ENCODE data around the gene NSL1.
"Not testable (repeated sequence)": the region's sequence is repeated elsewhere in the genome, so short reads cannot be mapped to it uniquely, and the experiment has no call there.

NSL1 gene

GRCh38 chr1:212816567-212817278 lies 25.1 kb upstream of the NSL1 start:
- TF ChIP-seq JUND (IDR thresholded peaks at IDR 0.05; ENCODE audit: low read depth): no peak
- DNase-seq (ENCODE audit: low read depth in 1 of 2, low spot score in 1 of 2): no peak
- in situ Hi-C loops (cut with HindIII; ENCODE audit: low pct_unique_long_range_greater_than_20kb, low sequenced_read_pairs): no loop called here

DNA sequence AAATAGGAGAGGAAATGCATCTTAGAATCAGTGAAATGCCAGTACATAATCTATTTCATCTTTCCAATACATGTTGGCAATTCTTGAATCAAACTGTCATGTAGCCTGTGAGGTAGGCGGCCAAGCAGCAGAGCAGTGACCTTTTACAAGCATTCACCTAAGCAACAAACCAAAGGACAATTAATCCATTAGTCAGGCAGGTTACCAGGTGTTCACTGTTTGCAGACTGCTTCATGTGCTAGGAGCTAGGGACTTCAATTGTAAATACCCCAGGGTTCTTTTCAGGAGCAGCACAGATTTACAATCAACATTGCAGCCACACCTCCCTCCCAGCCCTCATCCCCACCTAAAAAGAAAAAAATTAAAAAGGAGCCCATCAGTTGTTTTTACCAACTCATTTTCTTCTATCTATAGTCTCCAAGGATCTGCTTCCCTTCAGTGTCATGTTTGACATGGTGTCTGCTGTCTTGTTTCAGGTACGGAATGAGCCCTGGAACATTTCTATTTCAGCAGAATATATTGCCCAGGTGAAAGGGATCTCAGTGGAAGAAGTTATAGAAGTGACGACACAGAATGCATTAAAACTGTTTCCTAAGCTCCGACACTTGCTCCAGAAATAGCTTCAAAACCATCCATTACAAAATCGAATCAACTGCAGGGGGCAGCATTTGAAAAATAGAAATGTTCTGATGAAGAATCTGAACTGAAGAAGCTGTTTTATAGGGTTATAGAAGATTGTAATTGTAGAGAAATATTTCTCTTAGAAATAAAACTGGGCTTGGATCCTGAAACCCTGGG lies 23.2 kb upstream of the NSL1 start:
- DNase-seq (ENCODE audit: low read depth in 1 of 2, low spot score in 1 of 2): peak in 1 of 2 experiments; percentile 66
- no peak for TF ChIP-seq JUND (IDR thresholded peaks at IDR 0.05; ENCODE audit: low read depth)
- in situ Hi-C loops (cut with HindIII; ENCODE audit: low pct_unique_long_range_greater_than_20kb, low sequenced_read_pairs): no loop called here

GRCh38 chr1:212805767-212806166 lies 14.2 kb upstream of the NSL1 start:
- in situ Hi-C loops (cut with HindIII; ENCODE audit: low pct_unique_long_range_greater_than_20kb, low sequenced_read_pairs): no loop called here
- DNase-seq (ENCODE audit: low read depth in 1 of 2, low spot score in 1 of 2): no peak
- no peak for TF ChIP-seq JUND (IDR thresholded peaks at IDR 0.05; ENCODE audit: low read depth)

DNA sequence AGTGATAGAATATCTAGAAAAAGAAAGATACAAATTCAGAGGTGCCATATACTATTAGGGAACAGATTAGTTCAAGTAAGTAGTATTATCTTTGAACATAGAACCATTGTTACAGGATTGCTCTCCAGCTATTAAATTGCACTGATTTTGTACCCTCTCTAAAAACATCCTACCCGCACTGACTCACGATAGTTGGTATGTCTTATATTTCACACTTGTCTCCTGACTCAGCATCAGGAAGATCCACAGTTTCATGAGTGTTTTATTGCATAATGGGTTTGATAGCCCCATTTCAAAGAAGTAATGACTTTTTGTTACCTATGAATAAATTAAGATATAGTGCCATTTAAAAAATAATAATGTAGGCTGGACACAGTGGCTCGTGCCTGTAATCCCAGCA lies 6.1 kb upstream of the NSL1 start:
- TF ChIP-seq JUND (IDR thresholded peaks at IDR 0.05; ENCODE audit: low read depth): no peak
- DNase-seq (ENCODE audit: low read depth in 1 of 2, low spot score in 1 of 2): no peak
- in situ Hi-C loops (cut with HindIII; ENCODE audit: low pct_unique_long_range_greater_than_20kb, low sequenced_read_pairs): no loop called here

DNA sequence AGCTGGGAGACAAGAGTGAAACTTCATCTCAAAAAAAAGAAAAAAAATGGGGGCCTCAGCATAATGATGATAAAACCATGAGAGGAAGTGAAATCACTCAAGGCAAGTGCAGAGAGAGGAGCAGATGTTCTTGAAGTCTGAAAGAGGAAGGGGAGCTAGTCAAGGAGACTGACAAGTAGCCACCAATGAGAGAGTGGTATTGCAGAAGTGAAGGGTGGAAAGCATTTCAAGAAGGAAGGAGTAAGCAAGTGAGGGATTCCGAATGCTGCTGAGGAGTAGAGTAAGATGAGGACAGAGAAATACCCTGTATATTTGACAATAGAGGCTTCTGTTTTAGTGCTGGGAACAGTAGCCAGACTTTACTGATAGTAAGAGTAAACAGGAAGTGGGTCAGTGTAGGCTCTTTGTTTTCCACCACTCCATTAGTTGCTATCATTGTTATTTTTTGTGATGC lies 3.0 kb upstream of the NSL1 start:
- DNase-seq (ENCODE audit: low read depth in 1 of 2, low spot score in 1 of 2): no peak
- in situ Hi-C loops (cut with HindIII; ENCODE audit: low pct_unique_long_range_greater_than_20kb, low sequenced_read_pairs): no loop called here
- TF ChIP-seq JUND (IDR thresholded peaks at IDR 0.05; ENCODE audit: low read depth): no peak

DNA sequence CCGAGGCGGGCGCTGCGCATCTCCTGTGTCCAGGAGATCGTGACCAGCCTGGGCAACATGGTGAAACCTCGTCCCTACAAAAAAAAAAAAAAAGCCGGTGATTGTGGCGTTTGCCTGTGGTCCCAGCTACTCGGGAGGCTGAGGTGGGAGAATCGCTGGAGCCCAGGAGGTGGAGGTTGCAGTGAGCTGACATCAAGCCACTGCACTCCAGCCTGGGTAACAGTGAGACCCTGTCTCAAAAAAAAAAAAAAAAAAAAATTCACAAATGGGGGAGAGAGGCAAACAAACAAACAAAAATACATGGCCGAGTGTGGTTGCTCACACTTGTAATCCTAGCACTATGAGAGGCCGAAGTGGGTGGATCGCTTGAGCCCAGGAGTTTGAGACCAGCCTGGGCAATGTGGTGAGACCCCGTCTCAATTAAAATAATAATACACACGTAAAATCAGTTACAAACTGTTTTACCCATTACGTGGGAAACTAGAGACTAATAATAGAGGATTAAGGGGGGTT lies 875 bp upstream of the NSL1 start:
- DNase-seq (ENCODE audit: low read depth in 1 of 2, low spot score in 1 of 2): no peak
- TF ChIP-seq JUND (IDR thresholded peaks at IDR 0.05; ENCODE audit: low read depth): no peak
- in situ Hi-C loops (cut with HindIII; ENCODE audit: low pct_unique_long_range_greater_than_20kb, low sequenced_read_pairs): no loop called here

DNA sequence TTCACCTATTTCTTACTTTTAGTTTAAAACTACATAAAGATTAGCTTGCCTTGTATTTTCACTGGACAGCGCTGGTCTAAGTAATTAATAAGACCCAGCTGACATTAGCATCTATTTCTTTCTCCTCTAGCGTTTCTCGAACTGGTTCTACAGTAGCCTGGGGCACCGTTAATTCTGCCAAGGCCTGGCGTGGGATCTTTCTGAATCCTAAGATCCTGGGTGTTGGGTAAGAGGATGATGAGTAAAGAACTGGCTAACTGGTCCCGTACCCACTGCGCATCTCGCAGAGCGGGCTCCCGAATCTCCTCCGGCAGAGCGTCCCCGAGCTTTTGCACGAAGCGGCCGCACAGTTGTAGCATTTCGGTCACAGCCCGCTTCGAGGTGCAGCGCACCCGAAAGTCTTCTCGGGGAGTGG lies 309 bp downstream of the NSL1 start:
- DNase-seq (ENCODE audit: low read depth in 1 of 2, low spot score in 1 of 2): peak in 1 of 2 experiments; percentile 47
- in situ Hi-C loops (cut with HindIII; ENCODE audit: low pct_unique_long_range_greater_than_20kb, low sequenced_read_pairs): no loop called here
- no peak for TF ChIP-seq JUND (IDR thresholded peaks at IDR 0.05; ENCODE audit: low read depth)

GRCh38 chr1:212785871-212786270 lies 5.7 kb downstream of the NSL1 start:
- in situ Hi-C loops (cut with HindIII; ENCODE audit: low pct_unique_long_range_greater_than_20kb, low sequenced_read_pairs): no loop called here
- TF ChIP-seq JUND (IDR thresholded peaks at IDR 0.05; ENCODE audit: low read depth): no peak
- DNase-seq (ENCODE audit: low read depth in 1 of 2, low spot score in 1 of 2): no peak

DNA sequence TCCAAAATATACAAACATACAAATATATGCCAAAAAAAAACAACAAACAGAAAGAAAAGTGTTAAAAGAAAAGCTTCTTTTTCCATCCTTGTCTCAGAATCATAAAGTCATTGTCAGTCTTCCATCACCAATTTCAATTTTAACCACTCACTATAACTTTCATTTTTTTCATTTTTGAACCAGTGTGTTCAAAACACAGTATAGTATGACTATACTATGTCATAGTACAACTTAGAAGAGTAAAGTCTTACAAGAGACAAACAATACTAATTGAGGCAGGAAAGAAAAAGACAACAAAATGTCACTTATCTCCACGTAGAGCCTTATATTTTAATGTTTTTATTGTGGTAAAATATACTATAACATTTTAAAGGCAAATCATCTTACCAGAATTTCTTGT lies 7.6 kb downstream of the NSL1 start:
- in situ Hi-C loops (cut with HindIII; ENCODE audit: low pct_unique_long_range_greater_than_20kb, low sequenced_read_pairs): no loop called here
- DNase-seq (ENCODE audit: low read depth in 1 of 2, low spot score in 1 of 2): no peak
- no peak for TF ChIP-seq JUND (IDR thresholded peaks at IDR 0.05; ENCODE audit: low read depth)

- in situ Hi-C loops (cut with HindIII; ENCODE audit: low pct_unique_long_range_greater_than_20kb, low sequenced_read_pairs): no loop called here
- no peak for TF ChIP-seq JUND (IDR thresholded peaks at IDR 0.05; ENCODE audit: low read depth)
Measured at GRCh38 chr1:212782422-212783154, 9.0 kb downstream of the NSL1 start.

DNA sequence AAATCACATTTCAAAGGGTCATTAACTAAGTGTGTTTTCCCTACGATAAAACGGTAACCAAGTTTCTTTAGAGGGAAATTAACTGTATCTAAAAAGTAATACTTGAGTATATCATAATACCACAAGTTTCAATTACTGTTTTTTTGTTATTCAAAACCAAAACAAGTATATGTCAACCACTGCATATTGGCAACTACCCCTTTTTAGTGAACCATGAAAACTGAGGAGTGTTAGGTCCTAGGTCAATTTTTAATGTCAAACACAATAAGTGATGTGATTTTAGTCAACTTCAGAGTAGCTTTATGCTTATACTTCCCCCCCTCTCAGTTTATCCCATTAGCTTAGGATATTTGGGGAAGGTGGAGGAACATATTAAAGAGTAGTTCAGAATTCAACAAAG lies 10.4 kb downstream of the NSL1 start:
- DNase-seq (ENCODE audit: low read depth in 1 of 2, low spot score in 1 of 2): no peak
- no peak for TF ChIP-seq JUND (IDR thresholded peaks at IDR 0.05; ENCODE audit: low read depth)
- in situ Hi-C loops (cut with HindIII; ENCODE audit: low pct_unique_long_range_greater_than_20kb, low sequenced_read_pairs): no loop called here

More at GRCh38 chr1:212782422-212783154, 9.0 kb downstream of the NSL1 start:
- peak; percentile 26 to 49 for DNase-seq (ENCODE audit: low read depth in 1 of 2, low spot score in 1 of 2)

DNA sequence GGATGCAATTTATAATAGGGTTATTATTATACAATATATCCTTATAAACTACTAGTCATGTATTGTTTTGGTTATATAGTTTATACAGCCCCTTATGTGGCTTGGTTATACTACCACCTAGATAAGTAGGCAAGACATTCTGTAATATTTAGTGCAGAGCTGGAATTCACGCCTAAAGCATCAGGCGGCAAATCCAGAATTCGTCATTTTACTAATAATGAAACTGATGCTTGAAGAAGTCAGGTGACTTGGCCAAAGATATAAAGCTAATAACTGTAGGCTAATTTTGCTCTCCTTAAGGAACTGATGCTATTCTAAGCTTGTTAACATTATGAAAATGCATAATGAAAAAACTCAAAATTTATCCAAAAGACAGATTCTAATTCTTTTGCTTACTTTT lies 10.8 kb downstream of the NSL1 start:
- no peak for DNase-seq (ENCODE audit: low read depth in 1 of 2, low spot score in 1 of 2)
- TF ChIP-seq JUND (IDR thresholded peaks at IDR 0.05; ENCODE audit: low read depth): no peak
- in situ Hi-C loops (cut with HindIII; ENCODE audit: low pct_unique_long_range_greater_than_20kb, low sequenced_read_pairs): no loop called here

DNA sequence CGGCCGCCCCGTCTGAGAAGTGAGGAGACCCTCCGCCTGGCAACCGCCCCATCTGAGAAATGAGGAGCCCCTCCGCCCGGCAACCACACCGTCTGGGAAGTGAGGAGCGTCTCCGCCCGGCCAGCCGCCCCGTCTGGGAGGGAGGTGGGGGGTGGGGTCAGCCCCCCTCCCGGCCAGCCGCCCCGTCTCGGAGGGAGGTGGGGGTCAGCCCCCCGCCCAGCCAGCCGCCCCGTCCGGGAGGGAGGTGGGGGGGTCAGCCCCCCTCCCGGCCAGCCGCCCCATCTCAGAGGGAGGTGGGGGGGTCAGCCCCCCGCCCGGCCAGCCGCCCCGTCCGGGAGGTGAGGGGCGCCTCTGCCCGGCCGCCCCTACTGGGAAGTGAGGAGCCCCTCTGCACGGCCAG lies 12.5 kb downstream of the NSL1 start:
- DNase-seq (ENCODE audit: low read depth in 1 of 2, low spot score in 1 of 2); in situ Hi-C loops (cut with HindIII; ENCODE audit: low pct_unique_long_range_greater_than_20kb, low sequenced_read_pairs): not testable (repeated sequence)
